Aorta (tissue), 5 donors: ENCODE data around the gene CERCAM. TPM values are rescaled to one million over a fixed set of nuclear protein-coding genes. Genes with fewer than 3 reads are reported as not detected.

ENCODE experiments used
- ATAC-seq: fragments of 200-7000 bp; cut with Tn5 transposase; one replicate; pipeline ENCODE4 v1.9.1; 2022; ENCODE audit warnings: moderate library complexity; ENCODE audit not compliant: low FRiP score
- DNase-seq, 2 donors: peaks; one replicate each; pipeline ENCODE4 v3.0.0-alpha.2; 2020
- H3K27ac ChIP-seq, 2 donors: one replicate each; pipeline ENCODE4 v1.5.1; 2013; ENCODE audit warnings: low read length in 2 of 2, mild to moderate bottlenecking in 2 of 2, moderate library complexity in 2 of 2, control low read depth in 1 of 2, inconsistent platforms in 1 of 2, low read depth in 1 of 2
- H3K27me3 ChIP-seq, 2 donors: one replicate each; pipeline ENCODE4 v1.6.1; 2013; ENCODE audit warnings: control low read depth in 1 of 2, low read length in 1 of 2, mild to moderate bottlenecking in 1 of 2, moderate library complexity in 1 of 2; ENCODE audit not compliant: insufficient read depth in 2 of 2, control insufficient read depth in 1 of 2
- H3K36me3 ChIP-seq, 2 donors: one replicate each; pipeline ENCODE4 v1.6.1; 2013; ENCODE audit warnings: control low read depth in 1 of 2, low read length in 1 of 2, mild to moderate bottlenecking in 1 of 2; ENCODE audit not compliant: insufficient read depth in 2 of 2, control insufficient read depth in 1 of 2
- H3K4me1 ChIP-seq, 2 donors: one replicate each; pipeline ENCODE4 v1.6.1; 2013; ENCODE audit warnings: low read length in 2 of 2, control low read depth in 1 of 2, mild to moderate bottlenecking in 1 of 2, moderate library complexity in 1 of 2; ENCODE audit not compliant: insufficient read depth in 2 of 2, control insufficient read depth in 1 of 2
- H3K4me3 ChIP-seq, 2 donors: one replicate each; pipeline ENCODE4 v1.5.1; 2013; ENCODE audit warnings: low read length in 2 of 2, control low read depth in 1 of 2, mild to moderate bottlenecking in 1 of 2
- H3K9me3 ChIP-seq: one replicate; pipeline ENCODE4 v1.6.1; 2013; ENCODE audit warnings: mild to moderate bottlenecking, low read length; ENCODE audit not compliant: control insufficient read depth
- WGBS, 2 donors: extraction: QIAGEN DNeasy Blood & Tissue Kit; methylation state at CpG; one replicate each; pipeline ENCODE4 v1.1.7; 2013; 5-methylcytosine and 5-hydroxymethylcytosine counted together
- intact Hi-C, 2 donors: fragments of 100-400 bp; cut with DNase I; formaldehyde crosslinking; loops; one replicate each; pipeline versions ENCODE4 v1.14.2 to v1.15.0; 2022
- polyA plus RNA-seq, 2 donors: library from polyadenylated mRNA; stranded (reverse); fragments of 200-250 nt; gene quantifications; one replicate each; pipeline ENCODE4 v1.2.3, GENCODE V29; 2013
- total RNA-seq, 2 donors: library from RNA; stranded (reverse); fragmentation: NEBNext Ultra II Directional; extraction: Animal tissue kit (Norgen Biotek cat#: 25700); gene quantifications; one replicate each; pipeline ENCODE4 v1.2.1, GENCODE V29; 2021
- donor health status: healthy with polysubstance abuse.
- donor health status: Bipolar disorder and iron deficiency.
- donor health status: DM: no; HTN: no; CAD: no.
- donor health status: DM: no; HTN: no; CAD: no.
- donor health status: DM: yes; HTN: yes; CAD: no.

The CERCAM gene
- total and polyA plus RNA-seq, 4 donors: 24.7 to 126 (median 55.7) TPM

GRCh38 chr9:128383007-128383753 is 37.5 kb upstream of the CERCAM start:
- H3K9me3 ChIP-seq: no peaks in the 10 kb centered on the region
- H3K27me3 ChIP-seq: no peaks in the 10 kb centered on the region
- 84 to 89% methylated on average over 9 of the region's 9 CpGs for WGBS, 2 donors
- no peak for ATAC-seq
- intact Hi-C loops: no loop called here
- H3K27ac ChIP-seq: no peak overlapping the region
- H3K4me1 ChIP-seq: no peaks in the 10 kb centered on the region
- H3K4me3 ChIP-seq: no peak overlapping the region
- DNase-seq: no peak
- peaks cover 0 to 5% of the 10 kb centered on the region in 2 donors for H3K36me3 ChIP-seq

GRCh38 chr9:128383791-128384190 is 36.9 kb upstream of the CERCAM start:
- DNase-seq (no peak), ATAC-seq (no peak)
- intact Hi-C loops: no loop called here
- Histone ChIP-seq H3K27ac (no peak overlapping the region), H3K9me3 (no peaks in the 10 kb centered on the region), H3K27me3 (no peaks in the 10 kb centered on the region), H3K4me3 (no peak overlapping the region), H3K36me3 (peaks cover 0 to 7% of the 10 kb centered on the region in 2 donors), H3K4me1 (no peaks in the 10 kb centered on the region)
- WGBS, 2 donors: 89 to 94% methylated on average over 8 of the region's 8 CpGs

DNA sequence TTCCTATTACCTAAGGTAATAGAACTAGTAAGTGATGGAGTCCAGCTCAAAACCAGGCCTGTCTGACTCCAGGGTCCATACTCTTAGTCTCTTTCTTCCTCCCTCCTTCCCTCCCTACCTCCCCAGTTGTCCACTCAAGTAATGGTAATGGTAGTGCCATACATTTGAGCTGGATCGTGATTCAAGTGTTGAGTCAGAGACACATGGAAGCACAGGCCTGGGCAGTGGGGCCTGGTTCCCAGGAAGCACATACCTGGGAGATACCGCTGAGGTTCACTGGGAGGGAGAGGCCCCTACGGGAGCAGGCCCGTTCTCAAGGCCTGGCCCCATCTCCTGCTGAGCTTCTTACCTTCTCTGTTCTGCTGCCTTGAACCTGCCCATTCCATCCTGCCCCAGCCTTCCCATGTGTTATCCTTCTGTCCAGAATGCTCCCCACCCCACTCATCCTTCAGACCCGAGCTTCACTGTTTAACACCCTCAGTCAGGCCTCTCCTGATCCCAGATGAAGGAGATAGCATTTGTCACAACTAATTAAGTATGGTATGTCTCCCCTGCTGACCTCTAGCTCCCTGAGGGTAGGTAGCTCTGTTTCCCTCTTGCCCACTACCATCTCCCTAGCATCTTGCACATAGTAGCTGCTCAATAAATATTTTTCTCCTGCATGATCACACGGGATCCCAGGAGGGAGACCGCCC is 35.7 kb upstream of the CERCAM start:
- Histone ChIP-seq H3K27me3 (no peaks in the 10 kb centered on the region), H3K36me3 (peaks cover 0 to 5% of the 10 kb centered on the region in 2 donors), H3K27ac (no peak overlapping the region), H3K9me3 (no peaks in the 10 kb centered on the region), H3K4me1 (no peaks in the 10 kb centered on the region), H3K4me3 (no peak overlapping the region)
- ATAC-seq: no peak
- DNase-seq: no peak
- 81 to 90% methylated on average over 7 of the region's 7 CpGs for WGBS, 2 donors
- intact Hi-C loops: no loop called here

DNA sequence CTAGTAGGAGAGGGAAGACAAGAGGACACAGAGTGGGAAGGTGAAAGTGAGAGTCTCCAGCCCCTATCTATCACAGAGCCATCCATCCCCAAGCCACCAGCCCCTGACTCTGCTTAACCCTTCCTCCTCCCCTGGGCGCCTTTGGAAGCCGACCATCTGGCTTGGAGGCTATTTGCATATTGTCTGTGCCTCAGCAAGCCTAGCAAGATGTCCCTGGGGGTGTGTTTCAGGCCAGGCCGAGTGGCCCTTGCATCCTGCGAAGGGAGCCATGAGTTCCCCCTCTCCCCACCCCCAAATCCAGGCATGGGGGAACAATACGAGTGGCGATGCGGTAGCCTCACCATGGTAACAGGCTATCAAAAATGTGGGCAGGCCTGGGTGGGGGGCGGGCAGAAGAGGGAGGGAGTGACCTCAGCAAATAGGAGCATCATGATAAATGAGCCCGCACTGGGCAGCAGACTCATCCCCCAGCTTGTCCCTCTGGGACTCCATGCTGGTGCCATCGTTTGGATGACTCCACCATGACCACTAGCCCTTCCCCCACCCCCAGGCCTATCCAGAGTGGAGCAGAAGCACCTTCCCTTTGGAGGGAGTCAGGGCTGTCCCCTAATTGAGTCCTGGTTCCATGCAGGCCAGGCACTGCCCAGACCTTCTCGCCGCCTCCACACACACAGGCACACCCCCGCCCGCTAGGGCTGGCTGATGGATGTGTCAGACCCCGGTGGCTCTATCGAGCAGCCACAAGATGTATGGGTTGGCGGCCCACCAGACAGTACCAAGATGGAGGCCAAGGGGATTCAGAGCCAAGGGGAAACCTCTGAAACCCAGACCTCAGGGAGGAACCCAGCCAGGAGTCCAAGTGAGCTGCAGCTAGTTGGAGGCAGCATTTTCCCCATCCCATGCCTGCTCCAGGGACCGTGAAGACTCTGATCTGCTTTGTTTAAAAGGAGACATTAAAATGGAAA is 34.9 kb upstream of the CERCAM start:
- ATAC-seq (no peak), DNase-seq (no peak)
- Histone ChIP-seq H3K36me3 (peaks cover 0 to 4% of the 10 kb centered on the region in 2 donors), H3K4me1 (no peaks in the 10 kb centered on the region), H3K9me3 (no peaks in the 10 kb centered on the region), H3K4me3 (no peak overlapping the region), H3K27ac (no peak overlapping the region), H3K27me3 (no peaks in the 10 kb centered on the region)
- WGBS, 2 donors: 68 to 69% methylated on average over 18 of the region's 18 CpGs
- intact Hi-C loops: no loop called here

DNA sequence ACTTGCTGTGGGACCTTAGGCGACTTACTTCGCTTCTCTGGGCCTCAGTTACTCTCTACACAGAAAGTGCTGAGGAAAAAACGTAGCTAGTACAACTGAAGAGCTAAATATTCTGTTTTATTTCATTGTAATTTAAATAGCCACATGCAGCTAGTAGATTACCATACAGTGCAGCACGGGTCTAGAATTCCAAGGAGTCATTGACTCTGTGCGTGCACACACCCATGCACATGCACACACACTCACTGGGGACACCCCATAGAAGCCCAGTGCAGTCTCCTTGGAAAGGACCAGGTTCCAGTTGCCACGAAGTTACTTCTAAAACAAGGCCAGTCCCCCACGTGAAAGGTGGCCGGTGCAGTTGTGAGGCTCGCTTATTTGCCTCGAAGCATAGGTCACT is 32.5 kb upstream of the CERCAM start:
- peaks cover 0 to 6% of the 10 kb centered on the region in 2 donors for H3K36me3 ChIP-seq
- 91 to 93% methylated on average over 10 of the region's 10 CpGs for WGBS, 2 donors
- no peak for ATAC-seq

GRCh38 chr9:128389395-128390149 is 31.1 kb upstream of the CERCAM start:
- Histone ChIP-seq H3K27ac (no peak overlapping the region), H3K9me3 (no peaks in the 10 kb centered on the region), H3K36me3 (peaks cover 0 to 6% of the 10 kb centered on the region in 2 donors), H3K4me1 (no peaks in the 10 kb centered on the region), H3K27me3 (no peaks in the 10 kb centered on the region), H3K4me3 (no peak overlapping the region)
- 84 to 85% methylated on average over 13 of the region's 13 CpGs for WGBS, 2 donors
- DNase-seq (no peak), ATAC-seq (no peak)
- intact Hi-C loops: no loop called here

More for the DNA sequence above, 32.5 kb upstream of the CERCAM start:
- DNase-seq: no peak
- Histone ChIP-seq H3K4me3 (no peak overlapping the region), H3K27ac (no peak overlapping the region), H3K27me3 (no peaks in the 10 kb centered on the region), H3K9me3 (no peaks in the 10 kb centered on the region), H3K4me1 (no peaks in the 10 kb centered on the region)
- intact Hi-C loops: no loop called here

DNA sequence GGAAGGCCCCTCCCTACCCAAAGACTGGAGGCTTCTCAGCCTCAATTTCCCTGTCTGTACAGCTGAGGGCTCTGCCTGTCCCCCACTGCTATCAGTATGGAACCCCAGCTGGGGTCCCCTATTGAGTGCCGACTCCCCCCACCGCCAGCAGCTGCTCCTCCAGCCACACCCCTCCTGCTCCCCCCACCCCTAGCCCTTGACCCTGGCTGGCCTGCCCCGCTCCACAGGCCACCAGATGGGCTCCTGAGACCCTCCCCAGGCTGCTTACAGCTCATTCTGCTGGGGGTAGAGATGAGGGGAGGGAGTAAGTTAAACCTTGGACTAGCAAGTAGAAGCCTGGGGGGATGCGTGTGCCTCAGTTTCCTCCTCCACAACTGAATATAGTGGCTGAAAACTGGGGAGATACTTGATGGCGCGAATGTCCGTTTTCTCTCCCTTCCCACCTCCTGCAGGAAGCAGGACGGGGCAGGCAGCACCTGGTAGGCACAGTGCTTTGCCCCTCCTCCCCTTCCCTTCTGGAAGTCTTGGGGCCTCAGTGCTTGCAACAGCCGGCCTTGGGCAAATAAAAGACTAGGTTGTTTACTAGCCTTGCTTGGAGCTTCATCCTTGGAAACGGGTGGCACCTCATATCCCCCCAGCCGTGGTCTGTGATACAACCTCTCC is 30.4 kb upstream of the CERCAM start:
- H3K36me3 ChIP-seq: peaks cover 0 to 6% of the 10 kb centered on the region in 2 donors
- DNase-seq (no peak), ATAC-seq (no peak)
- no peaks in the 10 kb centered on the region for H3K4me1 ChIP-seq
- no peak overlapping the region for H3K27ac ChIP-seq
- intact Hi-C loops: no loop called here
- no peaks in the 10 kb centered on the region for H3K9me3 ChIP-seq
- WGBS, 2 donors: 83 to 84% methylated on average over 11 of the region's 11 CpGs
- H3K4me3 ChIP-seq: no peak overlapping the region
- H3K27me3 ChIP-seq: no peaks in the 10 kb centered on the region
